K562 (cell line): ENCODE data around the gene XPR1. TPM values are rescaled to one million over a fixed set of nuclear protein-coding genes. Genes with fewer than 3 reads are reported as not detected.

Experiments used
- BHLHE40 ChIP-seq: IDR thresholded peaks from 2 replicates; pipeline ENCODE4 v1.6.1; 2011; ENCODE audit warnings: low read length, improper control_type of control experiment
- CLOCK ChIP-seq: fragments of 250-450 bp; sonication (Bioruptor Pico); IDR thresholded peaks from 2 replicates; pipeline ENCODE4 v1.4.0; 2020; ENCODE audit warnings: mild to moderate bottlenecking, moderate library complexity, borderline replicate concordance
- CTBP1 ChIP-seq: fragments of 450-650 bp; IDR thresholded peaks from 2 replicates; pipeline ENCODE4 v1.6.1; 2016; ENCODE audit warnings: borderline replicate concordance
- KAT7 ChIP-seq: sonication (generic); formaldehyde crosslinking; IDR thresholded peaks from 2 replicates; pipeline ENCODE4 v1.8.0; 2022; ENCODE audit warnings: missing genetic modification reagents, mild to moderate bottlenecking, borderline replicate concordance
- KDM2B ChIP-seq: fragments of 250-450 bp; sonication (Bioruptor Pico); IDR thresholded peaks from 2 replicates; pipeline ENCODE4 v1.8.0; 2021; ENCODE audit warnings: mild to moderate bottlenecking, moderate library complexity
- KDM5B ChIP-seq: fragments of 200-600 bp; sonication (generic); IDR thresholded peaks from 2 replicates; pipeline ENCODE4 v1.6.1; 2012; ENCODE audit warnings: low read depth, mild to moderate bottlenecking, moderate library complexity, low read length, control low read depth, inconsistent platforms; ENCODE audit not compliant: insufficient replicate concordance
- MECOM ChIP-seq: fragments of 250-450 bp; sonication (Bioruptor Pico); IDR thresholded peaks from 2 replicates; pipeline ENCODE4 v1.8.0; 2022; ENCODE audit warnings: inconsistent platforms
- NEUROD1 ChIP-seq: fragments of 150-350 bp; IDR thresholded peaks from 2 replicates; pipeline ENCODE4 v1.6.1; 2014; ENCODE audit warnings: borderline replicate concordance, low read length, low read depth; ENCODE audit not compliant: partially characterized antibody
- SIRT6 ChIP-seq: IDR thresholded peaks from one replicate; pipeline ENCODE4 v1.6.1; 2012; ENCODE audit warnings: low read depth, mild to moderate bottlenecking, control low read depth, inconsistent platforms, low read length, moderate library complexity
- TEAD1 ChIP-seq, 2 experiments: fragments of 450-650 bp in 1 of 2; sonication (generic) in 1 of 2; formaldehyde crosslinking; IDR thresholded peaks; 2 replicates each; pipeline versions ENCODE4 v1.4.0 to v1.8.0; 2020 to 2022; ENCODE audit warnings: mild to moderate bottlenecking in 2 of 2, missing genetic modification reagents in 1 of 2
- TFAP4 ChIP-seq: sonication (generic); formaldehyde crosslinking; IDR thresholded peaks from 2 replicates; pipeline ENCODE4 v1.8.0; 2022; ENCODE audit warnings: missing genetic modification reagents, mild to moderate bottlenecking, moderate library complexity, borderline replicate concordance
- ZBTB33 ChIP-seq: sonication (generic); formaldehyde crosslinking; IDR thresholded peaks from 2 replicates; pipeline ENCODE4 v1.8.1; 2023; ENCODE audit warnings: mild to moderate bottlenecking, missing genetic modification reagents
- ZNF280B ChIP-seq: fragments of 250-450 bp; sonication (Bioruptor Pico); IDR thresholded peaks from 2 replicates; pipeline ENCODE4 v1.5.1; 2021; ENCODE audit warnings: mild to moderate bottlenecking
- ZNF740 ChIP-seq, 3 experiments: fragments of 200-800 bp in 1 of 3; sonication (Bioruptor generic) in 1 of 3; sonication (generic) in 1 of 3; formaldehyde crosslinking in 1 of 3; IDR thresholded peaks; 2 replicates each; pipeline versions ENCODE4 v1.6.1 to v1.8.0; 2016 to 2022; ENCODE audit warnings: mild to moderate bottlenecking in 2 of 3, missing compliant biosample characterization in 2 of 3, missing genetic modification characterization in 2 of 3, missing genetic modification reagents in 1 of 3
- polyA plus RNA-seq, 8 experiments: library from polyadenylated mRNA; depleted of rRNA in 4 of 8; stranded (reverse) in 5 of 8; unstranded in 3 of 8; fragments of >200 nt; fragmentation: Nextera tagmentation in 2 of 8; fragmentation: Illumina TruSeq in 1 of 8; extraction: Ambion mirVana in 2 of 8; extraction: Trizol in 1 of 8; gene quantifications; 2 replicates each; pipeline versions ENCODE4 v1.2.1 to v1.2.3, GENCODE V29; 2011 to 2014; ENCODE audit warnings: inconsistent platforms in 1 of 8, missing spikeins in 1 of 8
- total RNA-seq, 7 experiments: library from RNA; depleted of rRNA in 6 of 7; stranded (reverse); fragments of >200 nt in 6 of 7; fragmentation: Illumina TruSeq in 2 of 7; extraction: Trizol in 2 of 7; gene quantifications; 2 replicates each; pipeline versions ENCODE4 v1.2.1 to v1.2.3, GENCODE V29; 2011 to 2021; ENCODE audit warnings: low replicate concordance in 1 of 7

XPR1 gene
- total and polyA plus RNA-seq, 9 of the 15 experiments (the other 6 are each of a cell fraction or from before 2014, with no cell fraction given) = 3.0 to 66.2 (median 38.6) TPM

GRCh38 chr1:180631766-180632325 lies at the start of gene XPR1 (continued):
- TF ChIP-seq TEAD1 (CRISPR knock-in tag; IDR thresholded peaks at IDR 0.05) (0 out of 4 replicates have a peak, but pooled peaks of 1 of the 2 experiments have one; percentile 48), MECOM (CRISPR knock-in tag) (no peak), TFAP4 (CRISPR knock-in tag) (peak; percentile 88), ZNF740 (CRISPR knock-in tag; IDR thresholded peaks at IDR 0.05) (peak; percentile 86), ZNF740 (tag; IDR thresholded peaks at IDR 0.05) (no peak), SIRT6 (no peak), CTBP1 (peak; percentile 88; the same call in 1 of the 2 replicates), KDM2B (peak; percentile 40; the same call in 1 of the 2 replicates), ZNF280B (CRISPR knock-in tag) (no peak), KAT7 (CRISPR knock-in tag) (peak; percentile 83; the same call in 1 of the 2 replicates), NEUROD1 (peak; percentile 72), KDM5B (peak; percentile 90), ZBTB33 (CRISPR knock-in tag) (0 out of 2 replicates have a peak, but pooled peaks have one; percentile 43), CLOCK (no peak), BHLHE40 (0 out of 2 replicates have a peak, but pooled peaks have one; percentile 17)
